MM.1S (cell line): ENCODE data around the gene CACNG4.

Experiments used
- DNase-seq: peaks from one replicate; pipeline ENCODE4 v3.0.0-alpha.2; 2015
- H2AFZ ChIP-seq: fragments of 300-600 bp; sonication (generic); 2 replicates; pipeline ENCODE4 v1.6.0; 2016; ENCODE audit warnings: antibody characterized with exemption, low read length
- H3F3A ChIP-seq: fragments of 300-600 bp; sonication (generic); 2 replicates; pipeline ENCODE4 v1.6.1; 2016; ENCODE audit warnings: mild to moderate bottlenecking, antibody characterized with exemption, low read length, moderate library complexity, mixed read lengths; ENCODE audit not compliant: insufficient read depth
- H3K27ac ChIP-seq: fragments of 300-600 bp; sonication (generic); 2 replicates; pipeline ENCODE4 v1.5.1; 2016; ENCODE audit warnings: mild to moderate bottlenecking, low read length
- H3K27me3 ChIP-seq: fragments of 300-600 bp; sonication (generic); replicated peaks from 2 replicates; pipeline ENCODE4 v1.6.0; 2016; ENCODE audit warnings: low read length; ENCODE audit not compliant: insufficient read depth
- H3K36me3 ChIP-seq: fragments of 300-600 bp; sonication (generic); replicated peaks from 2 replicates; pipeline ENCODE4 v1.6.1; 2016; ENCODE audit warnings: mild to moderate bottlenecking, low read length, mixed read lengths; ENCODE audit not compliant: insufficient read depth
- H3K4me1 ChIP-seq: fragments of 300-600 bp; sonication (generic); 2 replicates; pipeline ENCODE4 v1.6.1; 2016; ENCODE audit warnings: low read length, mixed read lengths
- H3K4me2 ChIP-seq: fragments of 300-600 bp; sonication (generic); 2 replicates; pipeline ENCODE4 v1.6.0; 2016; ENCODE audit warnings: low read depth, low read length
- H3K4me3 ChIP-seq: fragments of 300-600 bp; sonication (generic); 2 replicates; pipeline ENCODE4 v1.5.1; 2016; ENCODE audit warnings: low read length, mixed read lengths
- H3K79me2 ChIP-seq: fragments of 300-600 bp; sonication (generic); 2 replicates; pipeline ENCODE4 v1.6.1; 2016; ENCODE audit warnings: mixed run types, low read length, mixed read lengths
- H3K9ac ChIP-seq: fragments of 300-600 bp; sonication (generic); 2 replicates; pipeline ENCODE4 v1.6.1; 2016; ENCODE audit warnings: low read length, mixed read lengths
- H3K9me2 ChIP-seq: fragments of 300-600 bp; sonication (generic); replicated peaks from 2 replicates; pipeline ENCODE4 v1.6.1; 2016; ENCODE audit warnings: mild to moderate bottlenecking, low read length, mixed read lengths; ENCODE audit not compliant: insufficient read depth
- H3K9me3 ChIP-seq: fragments of 300-600 bp; sonication (generic); replicated peaks from 2 replicates; pipeline ENCODE4 v1.6.1; 2016; ENCODE audit warnings: mild to moderate bottlenecking, low read length, mixed read lengths; ENCODE audit not compliant: insufficient read depth
- H4K20me1 ChIP-seq: fragments of 300-600 bp; sonication (generic); 2 replicates; pipeline ENCODE4 v1.6.1; 2016; ENCODE audit warnings: mild to moderate bottlenecking, low read length, moderate library complexity, mixed read lengths; ENCODE audit not compliant: insufficient read depth
- CTCF ChIP-seq: fragments of 300-600 bp; sonication (generic); IDR thresholded peaks from 2 replicates; pipeline ENCODE4 v1.5.1; 2016; ENCODE audit warnings: antibody characterized with exemption, low read length, mixed read lengths
- EZH2 ChIP-seq: fragments of 300-600 bp; sonication (generic); optimal IDR thresholded peaks from 2 replicates; pipeline ENCODE3; 2017; ENCODE audit warnings: low read depth, mild to moderate bottlenecking, antibody characterized with exemption, low read length, mixed read lengths
- EZH2phosphoT487 ChIP-seq: fragments of 300-600 bp; sonication (generic); IDR thresholded peaks from 2 replicates; pipeline ENCODE4 v1.6.1; 2018; ENCODE audit warnings: antibody characterized with exemption, low read length

Gene CACNG4

GRCh38 chr17:67021743-67022450, 57.4 kb downstream of the CACNG4 start:
- no peaks in the 10 kb centered on the region for H3K4me1 ChIP-seq
- 0 out of 2 replicates have a peak, but pooled peaks cover 28% of the 10 kb centered on the region for H3K27me3 ChIP-seq
- no peaks in the 10 kb centered on the region for H3K36me3 ChIP-seq

GRCh38 chr17:67022451-67022810, 57.9 kb downstream of the CACNG4 start:
- H3K9ac ChIP-seq = no peak overlapping the region
- H3K4me3 ChIP-seq = no peak overlapping the region
- no peaks in the 10 kb centered on the region for H3K9me3 ChIP-seq
- DNase-seq = no peak
- no peaks in the 10 kb centered on the region for H3K4me1 ChIP-seq
- no peaks in the 10 kb centered on the region for H3K9me2 ChIP-seq
- no peaks in the 10 kb centered on the region for H3K79me2 ChIP-seq
- H3F3A ChIP-seq = no peaks in the 10 kb centered on the region
- no peak overlapping the region for H3K4me2 ChIP-seq
- H3K27ac ChIP-seq = no peak overlapping the region
- no peaks in the 10 kb centered on the region for H4K20me1 ChIP-seq
- TF ChIP-seq EZH2 (no peak), CTCF (no peak), EZH2phosphoT487 (no peak)
- H3K27me3 ChIP-seq = 0 out of 2 replicates have a peak, but pooled peaks cover 28% of the 10 kb centered on the region
- H2AFZ ChIP-seq = no peak overlapping the region
- H3K36me3 ChIP-seq = no peaks in the 10 kb centered on the region

More at GRCh38 chr17:67021743-67022450, 57.4 kb downstream of the CACNG4 start:
- Histone ChIP-seq H3K9me2 (no peaks in the 10 kb centered on the region), H3K79me2 (no peaks in the 10 kb centered on the region), H3F3A (no peaks in the 10 kb centered on the region), H3K9ac (no peak overlapping the region), H3K4me2 (no peak overlapping the region), H2AFZ (no peak overlapping the region), H3K27ac (no peak overlapping the region), H3K4me3 (no peak overlapping the region), H4K20me1 (no peaks in the 10 kb centered on the region), H3K9me3 (no peaks in the 10 kb centered on the region)
- no peak for TF ChIP-seq EZH2phosphoT487
- no peak for TF ChIP-seq EZH2
- no peak for TF ChIP-seq CTCF
- no peak for DNase-seq

GRCh38 chr17:67024736-67025135, 60.2 kb downstream of the CACNG4 start:
- no peak for TF ChIP-seq CTCF
- TF ChIP-seq EZH2phosphoT487 = no peak
- no peak for TF ChIP-seq EZH2

More at GRCh38 chr17:67024736-67025135, 60.2 kb downstream of the CACNG4 start:
- no peaks in the 10 kb centered on the region for H3K36me3 ChIP-seq
- no peak overlapping the region for H3K4me2 ChIP-seq
- H3F3A ChIP-seq = no peaks in the 10 kb centered on the region
- no peaks in the 10 kb centered on the region for H3K9me3 ChIP-seq
- no peak overlapping the region for H3K27ac ChIP-seq
- no peak for DNase-seq
- H2AFZ ChIP-seq = no peak overlapping the region
- H3K9ac ChIP-seq = no peak overlapping the region
- no peaks in the 10 kb centered on the region for H3K79me2 ChIP-seq
- H3K27me3 ChIP-seq = peaks cover 25% of the 10 kb centered on the region; the same call in 1 of the 2 replicates
- H4K20me1 ChIP-seq = no peaks in the 10 kb centered on the region
- no peaks in the 10 kb centered on the region for H3K9me2 ChIP-seq
- H3K4me3 ChIP-seq = no peak overlapping the region
- H3K4me1 ChIP-seq = no peaks in the 10 kb centered on the region
